PFSK-1 (cell line): ENCODE results near the gene CUBN.

Experiments
- POLR2AphosphoS5 ChIP-seq: IDR thresholded peaks from 2 replicates; pipeline ENCODE4 v1.6.1; 2012; ENCODE audit warnings: low read depth, mild to moderate bottlenecking, control low read depth, low read length, moderate library complexity
- TF ChIP-seq, protein P1 (sequence below), 2 experiments: IDR thresholded peaks; 2 replicates each; pipeline versions ENCODE4 v1.6.1 to v1.8.0; 2011 to 2012; ENCODE audit warnings: low read depth in 2 of 2, low read length in 2 of 2, control low read depth in 1 of 2, inconsistent platforms in 1 of 2, mild to moderate bottlenecking in 1 of 2, moderate library complexity in 1 of 2; ENCODE audit not compliant: insufficient read depth in 1 of 2

DNA sequence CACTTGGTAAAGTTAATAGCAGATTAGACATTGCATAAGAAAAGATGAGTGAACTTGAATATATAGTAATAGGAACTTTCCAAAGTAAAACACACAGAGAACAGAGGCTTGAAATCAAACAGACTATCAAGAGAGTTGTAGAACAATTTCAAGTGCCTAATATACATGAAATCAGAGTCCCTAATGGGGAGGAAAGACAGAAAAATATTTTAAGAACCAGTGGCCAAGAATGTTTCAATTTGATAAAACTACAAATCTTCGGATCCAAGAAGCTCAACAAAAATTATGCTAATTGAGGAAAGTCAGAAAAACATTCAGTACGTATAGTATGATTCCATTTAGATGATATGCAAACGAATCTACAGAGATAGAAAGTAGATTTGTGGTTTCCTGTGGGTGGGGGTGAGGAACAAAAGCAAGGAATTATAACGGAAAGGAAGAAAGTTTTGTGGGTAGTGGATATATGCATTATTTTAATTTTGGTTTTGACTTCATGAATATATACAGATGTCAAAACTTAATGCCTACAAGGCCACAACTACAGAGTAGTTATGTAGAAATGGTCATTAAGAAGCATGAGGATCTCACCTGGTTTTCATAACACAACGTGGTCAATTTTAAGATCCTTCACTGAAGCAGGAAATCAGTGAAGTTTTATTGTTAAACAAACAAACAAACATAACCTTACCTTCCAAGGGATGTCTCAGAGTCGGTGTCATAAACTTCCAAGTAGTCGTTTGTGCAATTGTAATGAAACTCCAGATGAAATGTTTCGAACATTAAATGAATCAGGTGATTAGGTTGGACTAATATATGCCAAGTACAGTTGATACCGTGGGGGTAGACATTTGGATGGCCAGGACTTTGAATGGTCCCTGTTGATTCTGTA is 62.0 kb downstream of the CUBN start:
- no peak for TF ChIP-seq POLR2AphosphoS5
- TF ChIP-seq, protein P1, sequence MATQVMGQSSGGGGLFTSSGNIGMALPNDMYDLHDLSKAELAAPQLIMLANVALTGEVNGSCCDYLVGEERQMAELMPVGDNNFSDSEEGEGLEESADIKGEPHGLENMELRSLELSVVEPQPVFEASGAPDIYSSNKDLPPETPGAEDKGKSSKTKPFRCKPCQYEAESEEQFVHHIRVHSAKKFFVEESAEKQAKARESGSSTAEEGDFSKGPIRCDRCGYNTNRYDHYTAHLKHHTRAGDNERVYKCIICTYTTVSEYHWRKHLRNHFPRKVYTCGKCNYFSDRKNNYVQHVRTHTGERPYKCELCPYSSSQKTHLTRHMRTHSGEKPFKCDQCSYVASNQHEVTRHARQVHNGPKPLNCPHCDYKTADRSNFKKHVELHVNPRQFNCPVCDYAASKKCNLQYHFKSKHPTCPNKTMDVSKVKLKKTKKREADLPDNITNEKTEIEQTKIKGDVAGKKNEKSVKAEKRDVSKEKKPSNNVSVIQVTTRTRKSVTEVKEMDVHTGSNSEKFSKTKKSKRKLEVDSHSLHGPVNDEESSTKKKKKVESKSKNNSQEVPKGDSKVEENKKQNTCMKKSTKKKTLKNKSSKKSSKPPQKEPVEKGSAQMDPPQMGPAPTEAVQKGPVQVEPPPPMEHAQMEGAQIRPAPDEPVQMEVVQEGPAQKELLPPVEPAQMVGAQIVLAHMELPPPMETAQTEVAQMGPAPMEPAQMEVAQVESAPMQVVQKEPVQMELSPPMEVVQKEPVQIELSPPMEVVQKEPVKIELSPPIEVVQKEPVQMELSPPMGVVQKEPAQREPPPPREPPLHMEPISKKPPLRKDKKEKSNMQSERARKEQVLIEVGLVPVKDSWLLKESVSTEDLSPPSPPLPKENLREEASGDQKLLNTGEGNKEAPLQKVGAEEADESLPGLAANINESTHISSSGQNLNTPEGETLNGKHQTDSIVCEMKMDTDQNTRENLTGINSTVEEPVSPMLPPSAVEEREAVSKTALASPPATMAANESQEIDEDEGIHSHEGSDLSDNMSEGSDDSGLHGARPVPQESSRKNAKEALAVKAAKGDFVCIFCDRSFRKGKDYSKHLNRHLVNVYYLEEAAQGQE (IDR thresholded peaks at IDR 0.05; ENCODE audit: insufficient read depth in 1 of 2, low read depth in 2 of 2, low read length in 2 of 2), result no peak
